ENCODE measurements around the gene SCN9A.

- TF ChIP-seq, protein P1, sequence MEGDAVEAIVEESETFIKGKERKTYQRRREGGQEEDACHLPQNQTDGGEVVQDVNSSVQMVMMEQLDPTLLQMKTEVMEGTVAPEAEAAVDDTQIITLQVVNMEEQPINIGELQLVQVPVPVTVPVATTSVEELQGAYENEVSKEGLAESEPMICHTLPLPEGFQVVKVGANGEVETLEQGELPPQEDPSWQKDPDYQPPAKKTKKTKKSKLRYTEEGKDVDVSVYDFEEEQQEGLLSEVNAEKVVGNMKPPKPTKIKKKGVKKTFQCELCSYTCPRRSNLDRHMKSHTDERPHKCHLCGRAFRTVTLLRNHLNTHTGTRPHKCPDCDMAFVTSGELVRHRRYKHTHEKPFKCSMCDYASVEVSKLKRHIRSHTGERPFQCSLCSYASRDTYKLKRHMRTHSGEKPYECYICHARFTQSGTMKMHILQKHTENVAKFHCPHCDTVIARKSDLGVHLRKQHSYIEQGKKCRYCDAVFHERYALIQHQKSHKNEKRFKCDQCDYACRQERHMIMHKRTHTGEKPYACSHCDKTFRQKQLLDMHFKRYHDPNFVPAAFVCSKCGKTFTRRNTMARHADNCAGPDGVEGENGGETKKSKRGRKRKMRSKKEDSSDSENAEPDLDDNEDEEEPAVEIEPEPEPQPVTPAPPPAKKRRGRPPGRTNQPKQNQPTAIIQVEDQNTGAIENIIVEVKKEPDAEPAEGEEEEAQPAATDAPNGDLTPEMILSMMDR (conservative IDR thresholded peaks at IDR 0.05 in 1 of 2, IDR thresholded peaks at IDR 0.05 in 1 of 2; ENCODE audit: low read depth in 1 of 2, low read length in 2 of 2) = no peak
- no peak for TF ChIP-seq EZH2 (IDR thresholded peaks at IDR 0.05; ENCODE audit: low read length, missing control alignments)
Measured at GRCh38 chr2:166344286-166345113, 31.2 kb downstream of the SCN9A start.

All from fibroblast of lung (primary cell).